DMS79 (cell line): Measurements from ENCODE around the gene DNAJC5.
A peak's percentile ranks its signal among the peaks of the same experiment; 100 is the strongest.
"Not testable (repeated sequence)": the region's sequence is repeated elsewhere in the genome, so short reads cannot be mapped to it uniquely, and the experiment has no call there.

Experiments used
- DNase-seq: peaks from one replicate; lab custom pipeline; 2025; lab: John Stamatoyannopoulos, UW

Gene DNAJC5

GRCh38 chr20:63955827-63956663, 61.1 kb downstream of the DNAJC5 start, which contains the start of gene UCKL1:
UCKL1 (minus strand) TSS chr20:63956416; CDS start chr20:63956372, 44 bp downstream.
- DNase-seq, result peak; percentile 77

DNA sequence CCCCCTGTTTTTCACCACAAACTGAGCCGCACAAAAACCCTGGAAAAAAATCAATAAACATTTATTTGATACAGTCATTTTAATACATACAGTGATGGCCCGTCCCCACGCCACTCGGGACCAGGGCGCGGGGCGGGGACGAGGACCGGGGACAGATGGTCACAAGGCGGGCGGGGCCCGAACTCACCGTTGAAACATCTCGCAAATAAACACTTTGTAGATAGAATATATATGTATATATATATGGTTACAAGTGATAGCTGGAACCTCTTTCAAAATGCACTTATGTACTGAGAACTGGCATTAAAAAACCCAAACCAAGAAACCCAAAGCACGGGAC, 61.7 kb downstream of the DNAJC5 start:
- DNase-seq, result no peak

DNA sequence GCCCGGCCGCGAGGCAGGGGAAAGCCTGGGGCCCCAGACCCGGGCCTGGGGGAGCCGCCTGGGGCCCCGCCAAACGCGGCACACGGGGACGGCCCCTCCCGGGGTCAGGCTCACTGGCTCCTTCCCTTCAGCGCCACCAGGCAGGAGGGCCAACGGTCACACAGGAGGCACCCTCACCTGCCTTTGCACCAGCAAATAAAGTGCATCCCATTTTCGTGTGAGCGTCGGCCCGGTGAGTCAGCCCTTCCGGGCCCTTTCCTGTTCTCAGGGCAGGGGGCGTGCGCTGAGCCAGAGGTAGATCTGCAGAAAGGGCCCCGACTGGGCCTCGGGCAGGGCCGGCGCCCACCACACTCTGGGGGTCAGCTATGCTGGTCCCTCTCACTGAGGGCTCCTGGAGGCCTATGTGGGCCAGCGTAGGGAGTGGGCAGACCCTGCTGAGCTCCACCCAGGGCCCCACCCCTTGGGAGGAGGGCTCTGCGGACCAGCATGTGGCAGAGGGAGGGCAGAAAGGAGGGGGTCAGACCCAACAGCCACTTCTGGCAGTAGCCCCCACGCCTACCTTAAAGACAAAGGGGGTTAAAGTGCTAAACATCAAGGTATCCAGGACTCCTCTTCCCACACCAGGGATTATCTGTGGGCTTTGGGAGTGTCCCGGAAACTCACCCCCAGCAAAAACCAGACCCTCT, 62.2 kb downstream of the DNAJC5 start:
- peak; percentile 57 for DNase-seq

DNA sequence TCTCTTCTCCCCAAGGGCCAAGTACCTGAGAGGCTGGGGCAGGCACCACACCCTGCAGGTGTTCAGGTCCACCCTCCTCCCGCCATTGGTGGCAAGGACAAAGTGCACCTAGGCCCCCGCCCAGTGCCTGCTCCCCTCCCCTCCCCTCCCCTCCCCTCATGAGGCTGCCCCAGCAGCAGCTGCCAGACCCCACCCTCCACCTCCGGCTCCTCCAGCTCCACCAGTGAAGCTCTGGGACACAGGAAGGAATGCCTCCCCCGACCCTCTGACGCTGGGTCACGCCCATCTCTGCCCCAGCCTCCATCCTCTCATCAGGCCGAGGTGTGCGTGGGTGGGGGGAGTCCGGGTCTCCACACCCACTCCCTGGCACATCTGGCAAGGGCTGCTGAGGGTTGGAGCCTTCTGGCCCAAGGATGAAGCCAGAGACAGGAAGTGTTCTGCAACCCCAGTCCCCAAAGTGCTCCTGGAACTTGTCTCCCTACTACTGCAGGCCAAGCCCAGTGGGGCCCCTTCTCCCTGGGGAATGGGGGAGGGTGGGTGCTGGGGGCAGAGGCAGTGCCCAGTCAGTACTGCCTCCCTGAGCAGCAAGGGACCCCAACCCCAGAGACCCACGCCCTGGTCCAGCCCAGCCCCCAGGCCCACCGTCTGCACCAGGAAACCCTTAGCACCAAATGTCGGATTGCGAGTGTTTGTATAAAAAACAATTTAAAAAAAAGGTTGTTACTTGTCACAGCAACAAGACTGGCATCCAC, 62.9 kb downstream of the DNAJC5 start:
- DNase-seq, result peak; percentile 57

- DNase-seq, result no peak
Measured at GRCh38 chr20:63958471-63958870, 63.5 kb downstream of the DNAJC5 start.

DNA sequence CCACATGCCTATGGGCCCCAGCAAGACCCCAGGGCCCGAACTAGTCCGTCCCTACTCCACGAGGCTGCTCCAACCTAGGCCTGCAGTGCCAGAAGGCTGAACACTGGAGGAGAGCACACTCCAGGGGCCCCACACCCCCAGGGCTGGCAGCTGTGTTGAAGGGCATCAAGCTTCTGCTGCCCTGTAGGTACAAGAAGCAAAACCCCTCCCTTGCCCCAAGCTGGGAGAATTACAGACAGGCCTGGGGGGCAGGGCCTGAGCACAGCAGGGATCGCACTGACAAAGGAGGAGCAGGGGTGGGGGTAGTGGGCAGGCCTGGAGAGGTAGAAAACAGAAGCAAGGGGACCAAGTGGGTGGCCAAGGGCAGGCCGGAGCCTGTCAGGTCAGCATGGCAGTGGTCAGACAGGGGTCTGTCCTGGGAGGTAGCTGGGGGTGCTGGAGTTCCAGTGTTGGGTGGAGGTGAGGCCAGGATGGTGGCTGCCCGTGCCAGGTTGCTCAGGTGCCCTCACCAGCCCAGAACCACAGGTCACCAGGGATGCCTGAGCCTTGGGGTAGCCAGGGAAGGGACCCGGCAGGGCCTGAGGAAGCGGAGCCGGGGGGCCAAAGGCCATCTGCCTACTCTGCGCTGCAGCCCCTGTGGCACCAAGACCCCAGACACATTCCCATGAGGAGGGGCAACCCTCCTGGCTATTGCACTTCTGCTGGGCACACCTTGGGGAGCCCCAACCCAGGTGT, 64.2 kb downstream of the DNAJC5 start:
- DNase-seq, result no peak

GRCh38 chr20:63959699-63960075, 64.8 kb downstream of the DNAJC5 start:
- DNase-seq, result no peak

- not testable (repeated sequence) for DNase-seq
Measured at GRCh38 chr20:63960654-63961621, 66.0 kb downstream of the DNAJC5 start.

DNA sequence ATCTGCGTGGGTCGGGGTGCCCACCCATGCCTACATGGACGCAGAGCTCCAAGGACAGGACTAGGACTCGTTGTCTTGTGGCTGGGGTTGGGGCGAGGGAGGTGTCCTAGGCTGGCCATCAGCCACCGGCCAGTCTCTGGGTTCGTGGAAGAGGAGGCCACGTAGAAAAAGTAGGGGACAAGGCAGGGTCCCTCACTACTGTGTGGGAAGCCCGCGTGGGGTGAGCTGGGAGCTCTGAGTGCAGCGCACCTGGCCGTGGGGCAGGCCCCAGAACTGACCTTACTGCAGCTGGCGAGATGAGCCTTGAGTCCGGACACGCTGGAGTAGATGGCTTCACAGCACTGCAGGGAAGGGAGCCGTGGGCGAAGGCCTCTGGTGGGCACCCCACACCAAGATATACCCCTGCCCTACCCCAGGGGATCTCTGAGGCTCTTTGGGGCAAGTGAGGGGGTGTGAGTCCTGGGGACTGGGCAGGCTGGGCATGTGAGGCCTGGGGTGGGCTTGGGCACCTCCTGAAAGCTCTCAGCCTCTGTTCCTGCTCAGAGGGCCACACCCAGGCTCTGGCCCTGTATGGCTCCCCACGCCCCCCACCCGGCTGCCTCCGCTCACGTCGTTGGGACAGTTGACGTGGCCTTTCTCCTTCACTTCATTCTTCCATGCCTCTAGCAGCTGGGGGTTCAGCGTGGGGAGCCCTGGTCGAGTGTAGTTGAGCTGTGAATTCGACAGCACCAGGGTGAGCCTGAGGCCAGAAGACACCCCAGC, 66.9 kb downstream of the DNAJC5 start:
- no peak for DNase-seq

- DNase-seq, result no peak
Measured at GRCh38 chr20:63962426-63963347, 67.8 kb downstream of the DNAJC5 start.

DNA sequence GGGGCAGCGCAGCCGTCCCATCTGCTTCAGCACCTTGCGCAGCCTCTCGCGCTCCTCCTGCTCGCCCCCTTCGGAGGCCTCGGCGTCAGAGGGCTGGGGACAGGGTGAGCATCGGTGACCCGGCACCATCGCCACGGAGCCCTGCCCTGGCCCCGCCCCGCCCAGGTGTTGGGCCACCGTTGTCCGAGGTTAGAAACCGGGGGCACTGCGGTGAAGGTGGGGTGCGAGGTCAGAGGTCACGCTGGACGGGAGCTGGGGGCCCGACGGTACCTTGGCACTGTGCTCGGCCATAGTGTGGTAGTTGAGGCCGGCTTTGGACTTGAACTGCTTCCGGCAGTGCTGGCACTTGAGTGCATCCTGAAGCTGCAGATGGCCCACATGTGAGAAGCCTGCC, 68.4 kb downstream of the DNAJC5 start:
- no peak for DNase-seq

DNA sequence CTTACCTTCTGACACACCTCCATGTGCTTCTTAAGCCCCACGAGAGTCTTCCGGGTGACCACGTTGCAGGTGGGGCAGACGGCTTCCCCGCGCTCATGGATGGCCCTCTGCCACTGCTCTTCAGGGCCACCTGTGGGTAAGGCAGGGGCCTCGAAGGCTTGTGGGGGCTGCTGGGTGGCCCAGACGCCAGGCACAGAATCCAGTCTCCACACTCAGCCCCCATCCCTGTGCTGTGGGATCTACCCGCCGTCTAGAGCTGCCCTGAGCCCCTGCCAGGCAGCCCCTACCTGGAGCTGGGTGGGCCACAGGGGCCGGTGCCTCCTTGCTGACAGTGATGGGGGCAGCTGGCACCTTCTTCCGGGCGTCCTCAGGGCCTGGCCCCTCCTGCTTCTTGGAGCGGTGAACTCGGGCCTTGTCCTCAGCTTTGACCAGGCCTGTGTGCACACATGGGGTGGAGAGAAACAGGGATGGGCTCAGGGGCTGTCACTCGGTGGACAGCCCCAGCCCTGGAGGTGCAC, 68.9 kb downstream of the DNAJC5 start:
- DNase-seq, result no peak

GRCh38 chr20:63964412-63964811, 69.5 kb downstream of the DNAJC5 start:
- no peak for DNase-seq

GRCh38 chr20:63966172-63966943, 71.4 kb downstream of the DNAJC5 start:
- DNase-seq, result no peak

GRCh38 chr20:63966944-63967322, 72.0 kb downstream of the DNAJC5 start:
- DNase-seq, result no peak

DNA sequence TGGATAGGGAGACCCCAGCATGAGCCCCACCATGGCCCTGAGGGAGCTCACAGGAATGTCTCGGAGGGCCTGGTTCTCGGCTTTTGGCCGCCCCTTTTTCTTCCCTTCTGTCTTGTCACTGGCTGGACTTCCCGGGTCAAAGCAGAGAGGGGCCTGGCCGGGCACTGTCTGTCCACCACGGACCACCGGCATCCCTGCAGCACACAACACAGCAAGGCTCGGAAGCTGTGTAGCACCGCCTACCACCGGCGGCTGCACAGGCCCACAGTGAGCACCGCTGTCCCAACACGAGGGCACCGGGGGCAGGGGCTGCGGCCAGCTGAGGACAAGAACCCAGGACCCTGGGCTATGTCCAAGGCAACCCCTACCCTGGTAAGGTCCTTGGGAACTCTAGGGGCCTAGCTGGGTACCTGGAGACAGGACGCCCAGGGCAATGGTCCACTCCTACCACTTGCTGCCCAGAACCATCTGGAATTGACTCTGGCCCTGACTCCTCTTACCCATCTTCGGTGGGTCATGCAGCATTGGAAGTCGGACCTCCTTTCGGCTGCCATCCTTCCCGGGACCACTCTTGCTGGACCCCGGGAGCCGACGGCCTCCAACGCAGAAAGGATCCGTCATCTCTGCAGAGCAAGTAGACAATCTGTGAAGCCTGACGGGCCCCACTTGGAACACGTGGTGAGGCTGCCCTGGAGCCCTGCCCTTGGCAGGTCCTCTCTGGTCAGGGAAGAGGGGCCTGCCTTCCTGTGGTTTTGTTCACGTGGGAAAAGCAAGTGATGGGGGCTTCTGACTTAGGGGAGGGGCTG, 72.6 kb downstream of the DNAJC5 start:
- DNase-seq, result no peak
